Nephron (organoid): ENCODE data around the gene ABHD5.
"Not testable (repeated sequence)": the region's sequence is repeated elsewhere in the genome, so short reads cannot be mapped to it uniquely, and the experiment has no call there.

ENCODE experiments used
- H3K27ac Mint-ChIP-seq, 3 experiments: 2 replicates each; pipeline ENCODE4 v1.8.0; 2020; ENCODE audit warnings: mixed read lengths in 3 of 3, mild to moderate bottlenecking in 2 of 3, moderate library complexity in 1 of 3
- H3K27me3 Mint-ChIP-seq: 2 replicates; pipeline ENCODE4 v1.8.0; 2021; ENCODE audit warnings: low read depth, mild to moderate bottlenecking, moderate library complexity, mixed read lengths
- H3K36me3 Mint-ChIP-seq: 2 replicates; pipeline ENCODE4 v1.8.0; 2020; ENCODE audit warnings: low read depth, mixed read lengths
- H3K4me1 Mint-ChIP-seq: 2 replicates; pipeline ENCODE4 v1.8.0; 2020; ENCODE audit warnings: mixed read lengths
- H3K4me3 Mint-ChIP-seq, 3 experiments: 2 replicates each; pipeline ENCODE4 v1.8.0; 2020; ENCODE audit warnings: mild to moderate bottlenecking in 3 of 3, mixed read lengths in 3 of 3, moderate library complexity in 2 of 3
- H3K9me3 Mint-ChIP-seq: 2 replicates; pipeline ENCODE4 v1.8.0; 2020; ENCODE audit warnings: mixed read lengths
- TF ChIP-seq, protein P1 (sequence below), 3 experiments: fragments of 200-600 bp; sonication (generic); IDR thresholded peaks; one replicate each; pipeline ENCODE4 v1.5.0; 2021; ENCODE audit warnings: antibody characterized with exemption in 3 of 3; ENCODE audit not compliant: unreplicated experiment in 3 of 3

The ABHD5 gene

GRCh38 chr3:43674345-43675085 is 16.2 kb upstream of the ABHD5 start:
- Mint-ChIP-seq H3K4me1 (no peaks in the 10 kb centered on the region), H3K36me3 (peaks cover 9% of the 10 kb centered on the region), H3K27me3 (no peaks in the 10 kb centered on the region), H3K27ac (no peak overlapping the region), H3K9me3 (peaks cover 11% of the 10 kb centered on the region), H3K4me3 (no peak overlapping the region)
- TF ChIP-seq, protein P1, sequence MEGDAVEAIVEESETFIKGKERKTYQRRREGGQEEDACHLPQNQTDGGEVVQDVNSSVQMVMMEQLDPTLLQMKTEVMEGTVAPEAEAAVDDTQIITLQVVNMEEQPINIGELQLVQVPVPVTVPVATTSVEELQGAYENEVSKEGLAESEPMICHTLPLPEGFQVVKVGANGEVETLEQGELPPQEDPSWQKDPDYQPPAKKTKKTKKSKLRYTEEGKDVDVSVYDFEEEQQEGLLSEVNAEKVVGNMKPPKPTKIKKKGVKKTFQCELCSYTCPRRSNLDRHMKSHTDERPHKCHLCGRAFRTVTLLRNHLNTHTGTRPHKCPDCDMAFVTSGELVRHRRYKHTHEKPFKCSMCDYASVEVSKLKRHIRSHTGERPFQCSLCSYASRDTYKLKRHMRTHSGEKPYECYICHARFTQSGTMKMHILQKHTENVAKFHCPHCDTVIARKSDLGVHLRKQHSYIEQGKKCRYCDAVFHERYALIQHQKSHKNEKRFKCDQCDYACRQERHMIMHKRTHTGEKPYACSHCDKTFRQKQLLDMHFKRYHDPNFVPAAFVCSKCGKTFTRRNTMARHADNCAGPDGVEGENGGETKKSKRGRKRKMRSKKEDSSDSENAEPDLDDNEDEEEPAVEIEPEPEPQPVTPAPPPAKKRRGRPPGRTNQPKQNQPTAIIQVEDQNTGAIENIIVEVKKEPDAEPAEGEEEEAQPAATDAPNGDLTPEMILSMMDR (IDR thresholded peaks at IDR 0.05; ENCODE audit: unreplicated experiment in 3 of 3) = no peak

- Mint-ChIP-seq H3K9me3 (peaks cover 16% of the 10 kb centered on the region), H3K27me3 (no peaks in the 10 kb centered on the region), H3K36me3 (peaks cover 14% of the 10 kb centered on the region), H3K4me1 (no peaks in the 10 kb centered on the region), H3K27ac (no peak overlapping the region), H3K4me3 (no peak overlapping the region)
- TF ChIP-seq, protein P1 (IDR thresholded peaks at IDR 0.05; ENCODE audit: unreplicated experiment in 3 of 3) = no peak
Observed at GRCh38 chr3:43675593-43675992, 15.1 kb upstream of the ABHD5 start.

DNA sequence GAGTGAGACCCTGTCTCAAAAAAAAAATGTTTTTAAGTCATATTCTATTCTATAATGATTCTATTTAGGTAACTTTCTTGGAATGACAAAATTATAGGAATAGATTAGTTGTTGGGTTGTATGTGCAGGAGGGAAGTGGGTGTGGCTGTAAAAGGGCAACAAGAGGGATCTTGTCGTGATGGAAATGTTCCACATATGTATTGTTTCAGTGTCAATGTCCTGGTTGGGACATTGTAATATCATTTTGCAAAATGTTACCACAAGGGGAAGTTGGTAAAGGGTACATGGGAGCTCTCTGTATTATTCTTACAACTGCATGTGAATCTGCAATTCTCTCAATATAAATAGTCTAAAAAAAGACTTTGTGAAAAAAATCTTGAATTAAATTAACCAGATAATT is 14.3 kb upstream of the ABHD5 start:
- Mint-ChIP-seq H3K36me3 (peaks cover 16% of the 10 kb centered on the region), H3K27me3 (no peaks in the 10 kb centered on the region), H3K27ac (no peak overlapping the region), H3K4me3 (no peak overlapping the region), H3K4me1 (no peaks in the 10 kb centered on the region), H3K9me3 (peaks cover 19% of the 10 kb centered on the region)
- TF ChIP-seq, protein P1 (IDR thresholded peaks at IDR 0.05; ENCODE audit: unreplicated experiment in 3 of 3) = no peak

DNA sequence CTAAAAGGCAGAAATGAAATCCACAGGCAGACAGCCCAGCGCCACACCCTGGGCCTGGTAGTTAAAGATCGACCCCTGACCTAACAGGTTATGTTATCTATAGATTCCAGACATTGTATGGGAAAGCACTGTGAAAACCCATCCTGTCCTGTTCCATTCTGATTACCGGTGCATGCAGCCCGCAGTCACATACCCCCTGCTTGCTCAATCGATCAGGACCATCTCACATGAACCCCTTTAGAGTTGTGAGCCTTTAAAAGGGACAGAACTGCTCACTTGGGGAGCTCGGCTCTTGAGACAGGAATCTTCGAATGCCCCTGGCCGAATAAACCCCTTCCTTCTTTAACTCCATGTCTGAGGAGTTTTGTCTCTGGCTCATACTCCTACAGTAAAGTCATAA is 12.4 kb upstream of the ABHD5 start:
- Mint-ChIP-seq H3K9me3 (peaks cover 34% of the 10 kb centered on the region), H3K36me3 (peaks cover 22% of the 10 kb centered on the region)
- H3K27ac Mint-ChIP-seq, H3K27me3 Mint-ChIP-seq, H3K4me1 Mint-ChIP-seq, H3K4me3 Mint-ChIP-seq: not testable (repeated sequence)

DNA sequence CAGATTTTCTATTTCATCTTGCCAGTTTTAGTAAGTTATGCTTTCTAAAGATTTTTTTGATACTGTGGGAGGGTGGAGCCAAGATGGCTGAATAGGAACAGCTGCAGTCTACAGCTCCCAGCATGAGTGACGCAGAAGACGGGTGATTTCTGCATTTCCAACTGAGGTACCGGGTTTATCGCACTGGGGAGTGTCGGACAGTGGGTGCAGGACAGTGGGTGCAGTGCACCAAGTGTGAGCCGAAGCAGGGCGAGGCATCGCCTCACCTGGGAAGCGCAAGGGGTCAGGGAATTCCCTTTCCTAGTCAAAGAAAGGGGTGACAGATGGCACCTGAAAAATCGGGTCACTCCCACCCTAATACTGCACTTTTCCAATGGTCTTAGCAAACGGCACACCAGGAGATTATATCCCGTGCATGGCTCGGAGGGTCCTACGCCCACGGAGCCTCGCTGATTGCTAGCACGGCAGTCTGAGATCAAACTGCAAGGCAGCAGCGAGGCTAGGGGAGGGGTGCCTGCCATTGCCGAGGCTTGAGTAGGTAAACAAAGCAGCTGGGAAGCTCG is 11.8 kb upstream of the ABHD5 start:
- H3K27ac Mint-ChIP-seq, H3K4me1 Mint-ChIP-seq, H3K27me3 Mint-ChIP-seq, H3K4me3 Mint-ChIP-seq: not testable (repeated sequence)
- H3K9me3 Mint-ChIP-seq = peaks cover 34% of the 10 kb centered on the region
- peaks cover 22% of the 10 kb centered on the region for H3K36me3 Mint-ChIP-seq

DNA sequence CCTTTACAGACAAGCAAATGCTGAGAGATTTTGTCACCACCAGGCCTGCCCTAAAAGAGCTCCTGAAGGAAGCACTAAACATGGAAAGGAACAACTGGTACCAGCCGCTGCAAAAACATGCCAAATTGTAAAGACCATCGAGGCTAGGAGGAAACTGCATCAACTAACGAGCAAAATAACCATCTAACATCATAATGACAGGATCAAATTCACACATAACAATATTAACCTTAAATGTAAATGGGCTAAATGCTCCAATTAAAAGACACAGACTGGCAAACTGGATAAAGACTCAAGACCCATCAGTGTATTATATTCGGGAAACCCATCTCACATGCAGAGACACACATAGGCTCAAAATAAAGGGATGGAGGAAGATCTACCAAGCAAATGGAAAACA is 9.9 kb upstream of the ABHD5 start:
- not testable (repeated sequence) for H3K27ac Mint-ChIP-seq, H3K4me3 Mint-ChIP-seq, H3K4me1 Mint-ChIP-seq, H3K27me3 Mint-ChIP-seq
- peaks cover 34% of the 10 kb centered on the region for H3K9me3 Mint-ChIP-seq
- peaks cover 22% of the 10 kb centered on the region for H3K36me3 Mint-ChIP-seq

GRCh38 chr3:43684944-43685343 is 5.8 kb upstream of the ABHD5 start:
- H3K27ac Mint-ChIP-seq = no peak overlapping the region
- H3K4me3 Mint-ChIP-seq = no peak overlapping the region
- H3K4me1 Mint-ChIP-seq = peaks cover 5% of the 10 kb centered on the region
- TF ChIP-seq, protein P1 (IDR thresholded peaks at IDR 0.05; ENCODE audit: unreplicated experiment in 3 of 3) = no peak
- peaks cover 23% of the 10 kb centered on the region for H3K9me3 Mint-ChIP-seq
- H3K27me3 Mint-ChIP-seq = peaks cover 8% of the 10 kb centered on the region
- H3K36me3 Mint-ChIP-seq = peaks cover 13% of the 10 kb centered on the region
